SU-DHL-6 (cell line): ENCODE data around the gene YBX1.
"Not testable (repeated sequence)": the region's sequence is repeated elsewhere in the genome, so short reads cannot be mapped to it uniquely, and the experiment has no call there.

Source experiments
- EZH2phosphoT487 ChIP-seq: fragments of 200-600 bp; sonication (generic), shearing (Covaris generic); conservative IDR thresholded peaks from 2 replicates; pipeline ENCODE4 v1.6.1; 2018; ENCODE audit warnings: mild to moderate bottlenecking, antibody characterized with exemption, low read length, moderate library complexity, mixed read lengths
- TF ChIP-seq, protein P1 (sequence below): fragments of 200-600 bp; sonication (generic); IDR thresholded peaks from one replicate; pipeline ENCODE4 v1.5.1; 2017; ENCODE audit warnings: antibody characterized with exemption, mild to moderate bottlenecking, low read length, moderate library complexity; ENCODE audit not compliant: insufficient read depth, poor library complexity, severe bottlenecking

DNA sequence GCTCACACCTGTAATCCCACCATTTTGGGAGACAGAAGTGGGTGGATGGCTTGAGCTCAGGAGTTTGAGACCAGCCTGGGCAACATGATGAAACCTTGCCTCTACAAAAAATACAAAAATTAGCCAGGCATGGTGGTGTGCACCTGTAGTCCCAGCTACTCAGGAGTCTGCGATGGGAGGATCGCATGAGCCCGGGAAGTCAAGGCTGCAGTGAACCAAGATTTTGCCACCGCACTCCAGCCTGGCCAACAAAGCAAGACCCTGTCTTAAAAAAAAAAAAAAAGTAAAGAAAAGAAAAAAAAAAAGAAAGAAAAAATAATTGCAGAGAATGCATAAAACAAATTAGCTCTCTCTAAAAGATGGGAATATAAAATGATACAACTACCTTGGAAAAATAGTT lies 43.6 kb downstream of the YBX1 start:
- TF ChIP-seq, protein P1, sequence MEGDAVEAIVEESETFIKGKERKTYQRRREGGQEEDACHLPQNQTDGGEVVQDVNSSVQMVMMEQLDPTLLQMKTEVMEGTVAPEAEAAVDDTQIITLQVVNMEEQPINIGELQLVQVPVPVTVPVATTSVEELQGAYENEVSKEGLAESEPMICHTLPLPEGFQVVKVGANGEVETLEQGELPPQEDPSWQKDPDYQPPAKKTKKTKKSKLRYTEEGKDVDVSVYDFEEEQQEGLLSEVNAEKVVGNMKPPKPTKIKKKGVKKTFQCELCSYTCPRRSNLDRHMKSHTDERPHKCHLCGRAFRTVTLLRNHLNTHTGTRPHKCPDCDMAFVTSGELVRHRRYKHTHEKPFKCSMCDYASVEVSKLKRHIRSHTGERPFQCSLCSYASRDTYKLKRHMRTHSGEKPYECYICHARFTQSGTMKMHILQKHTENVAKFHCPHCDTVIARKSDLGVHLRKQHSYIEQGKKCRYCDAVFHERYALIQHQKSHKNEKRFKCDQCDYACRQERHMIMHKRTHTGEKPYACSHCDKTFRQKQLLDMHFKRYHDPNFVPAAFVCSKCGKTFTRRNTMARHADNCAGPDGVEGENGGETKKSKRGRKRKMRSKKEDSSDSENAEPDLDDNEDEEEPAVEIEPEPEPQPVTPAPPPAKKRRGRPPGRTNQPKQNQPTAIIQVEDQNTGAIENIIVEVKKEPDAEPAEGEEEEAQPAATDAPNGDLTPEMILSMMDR = not testable (repeated sequence)
- not testable (repeated sequence) for TF ChIP-seq EZH2phosphoT487
